Spleen (tissue), 11 donors: ENCODE data around the gene KLRB1. TPM values are rescaled to one million over a fixed set of nuclear protein-coding genes. Genes with fewer than 3 reads are reported as not detected.

Source experiments
- DNase-seq: peaks from one replicate; pipeline ENCODE4 v3.0.0-alpha.2; 2020
- H3K27ac ChIP-seq, 8 donors: fragments of 200-600 bp; sonication (generic) in 7 of 8; 1 replicate in 4 of 8; 2 replicates in 4 of 8; pipeline versions ENCODE4 v1.5.0 to v1.8.0; 2016 to 2021; ENCODE audit warnings: inconsistent platforms in 4 of 8, mild to moderate bottlenecking in 4 of 8, moderate library complexity in 1 of 8
- H3K27me3 ChIP-seq, 7 donors: fragments of 200-600 bp; sonication (generic) in 6 of 7; replicated peaks in 1 of 7; 1 replicate in 4 of 7; 2 replicates in 3 of 7; pipeline versions ENCODE4 v1.5.0 to v1.8.0; 2016 to 2021; ENCODE audit warnings: inconsistent platforms in 3 of 7, mild to moderate bottlenecking in 1 of 7
- H3K36me3 ChIP-seq, 6 donors: fragments of 200-600 bp; sonication (generic) in 5 of 6; 1 replicate in 4 of 6; 2 replicates in 2 of 6; pipeline versions ENCODE4 v1.5.0 to v1.8.0; 2016 to 2021; ENCODE audit warnings: inconsistent platforms in 2 of 6
- H3K4me1 ChIP-seq, 6 donors: fragments of 200-600 bp; sonication (generic) in 5 of 6; 1 replicate in 3 of 6; 2 replicates in 3 of 6; pipeline versions ENCODE4 v1.5.0 to v1.8.0; 2016 to 2021; ENCODE audit warnings: inconsistent platforms in 3 of 6
- H3K4me3 ChIP-seq, 8 donors: fragments of 200-600 bp; sonication (generic) in 7 of 8; 1 replicate in 4 of 8; 2 replicates in 4 of 8; pipeline versions ENCODE4 v1.5.0 to v1.8.0; 2016 to 2021; ENCODE audit warnings: inconsistent platforms in 4 of 8, mild to moderate bottlenecking in 4 of 8, moderate library complexity in 2 of 8
- H3K9me3 ChIP-seq, 8 donors: fragments of 200-600 bp; sonication (generic) in 7 of 8; 1 replicate in 4 of 8; 2 replicates in 4 of 8; pipeline versions ENCODE4 v1.5.0 to v1.8.0; 2016 to 2021; ENCODE audit warnings: inconsistent platforms in 4 of 8
- CTCF ChIP-seq, 11 experiments: fragments of 200-600 bp in 7 of 11; fragments of 450-650 bp in 4 of 11; sonication (generic) in 4 of 11; IDR thresholded peaks in 8 of 11; conservative IDR thresholded peaks in 3 of 11; 1 replicate in 7 of 11; 2 replicates in 4 of 11; pipeline versions ENCODE4 v1.4.0 to v1.8.0; 2016 to 2021; ENCODE audit warnings: antibody characterized with exemption in 11 of 11, inconsistent platforms in 4 of 11, mild to moderate bottlenecking in 1 of 11
- POLR2A ChIP-seq, 3 donors: fragments of 450-650 bp; IDR thresholded peaks; one replicate each; pipeline ENCODE4 v1.5.1; 2017; ENCODE audit warnings: antibody characterized with exemption in 3 of 3, mild to moderate bottlenecking in 1 of 3
- POLR2AphosphoS5 ChIP-seq, 3 donors: sonication (generic); formaldehyde crosslinking; IDR thresholded peaks; one replicate each; pipeline ENCODE4 v1.5.1; 2017; ENCODE audit warnings: antibody characterized with exemption in 3 of 3
- WGBS, 5 donors: extraction: QIAGEN DNeasy Blood & Tissue Kit in 3 of 5; methylation state at CpG; one replicate each; pipeline versions ENCODE4 v1.1.5 to v1.1.7; 2013 to 2018; 5-methylcytosine and 5-hydroxymethylcytosine counted together
- intact Hi-C: fragments of 100-400 bp; cut with DNase I; formaldehyde crosslinking; loops from one replicate; pipeline ENCODE4 v1.15.0; 2023; ENCODE audit warnings: low total_unique reads
- polyA plus RNA-seq, 3 donors: library from polyadenylated mRNA; stranded (reverse); fragments of 200-250 nt; gene quantifications; one replicate each; pipeline ENCODE4 v1.2.1, GENCODE V29; 2013
- total RNA-seq, 7 donors: library from RNA; depleted of rRNA in 3 of 7; stranded (reverse); fragments of >200 nt in 3 of 7; fragmentation: NEBNext Ultra II Directional in 4 of 7; extraction: Animal tissue kit (Norgen Biotek cat#: 25700) in 4 of 7; gene quantifications; one replicate each; pipeline versions ENCODE4 v1.1.0 to v1.2.1, GENCODE V29; 2016 to 2021
- donor health status: healthy with polysubstance abuse.
- donor health status: DM: no; HTN: no; CAD: no; lungs with moderate emphysema.
- donor health status: DM: no; HTN: no; CAD: no.
- donor health status: Bipolar disorder and iron deficiency.
- donor health status: healthy.
- donor health status: DM: no; HTN: no; CAD: no.
- donor health status: DM: yes; HTN: yes; CAD: no.

KLRB1 gene
- total and polyA plus RNA-seq, 10 donors = 4.9 to 28.2 (median 14.1) TPM

- Histone ChIP-seq H3K27ac (no peak overlapping the region), H3K9me3 (peaks cover 0 to 1% (median 0%) of the 10 kb centered on the region in 8 donors), H3K4me3 (no peak overlapping the region), H3K36me3 (no peaks in the 10 kb centered on the region), H3K27me3 (no peaks in the 10 kb centered on the region), H3K4me1 (peaks cover 6 to 45% (median 29%) of the 10 kb centered on the region in 6 donors)
- no peak for TF ChIP-seq CTCF (IDR thresholded peaks at IDR 0.05 in 8 of 11, conservative IDR thresholded peaks at IDR 0.05 in 3 of 11)
- TF ChIP-seq POLR2A (IDR thresholded peaks at IDR 0.05) = no peak
- no peak for TF ChIP-seq POLR2AphosphoS5 (IDR thresholded peaks at IDR 0.05)
- intact Hi-C loops = no loop called here
- 93 to 97% (median 96%) methylated on average over 10 to 13 of the region's 13 CpGs for whole genome bisulfite sequencing, 5 donors
- DNase-seq = no peak
Observed at GRCh38 chr12:9632766-9633165, 25.1 kb upstream of the KLRB1 start.

- no peak overlapping the region for H3K4me3 ChIP-seq
- no peak for DNase-seq
- WGBS, 5 donors = 60 to 72% (median 67%) methylated on average over 2 of the region's 2 CpGs
Observed at GRCh38 chr12:9626821-9627220, 19.1 kb upstream of the KLRB1 start.

GRCh38 chr12:9626291-9626690, 18.6 kb upstream of the KLRB1 start:
- Histone ChIP-seq H3K36me3 (peaks cover 0 to 6% (median 0%) of the 10 kb centered on the region in 6 donors), H3K27ac (no peak overlapping the region), H3K9me3 (peaks cover 0 to 27% (median 19%) of the 10 kb centered on the region in 8 donors), H3K4me1 (no peaks in the 10 kb centered on the region), H3K4me3 (no peak overlapping the region), H3K27me3 (no peaks in the 10 kb centered on the region)
- intact Hi-C loops = no loop called here
- TF ChIP-seq CTCF (IDR thresholded peaks at IDR 0.05 in 8 of 11, conservative IDR thresholded peaks at IDR 0.05 in 3 of 11) = no peak
- no peak for TF ChIP-seq POLR2AphosphoS5 (IDR thresholded peaks at IDR 0.05)
- no peak for TF ChIP-seq POLR2A (IDR thresholded peaks at IDR 0.05)
- DNase-seq = no peak

More at GRCh38 chr12:9626821-9627220, 19.1 kb upstream of the KLRB1 start:
- H3K36me3 ChIP-seq = peaks cover 0 to 6% (median 0%) of the 10 kb centered on the region in 6 donors
- intact Hi-C loops = no loop called here
- TF ChIP-seq POLR2AphosphoS5 (IDR thresholded peaks at IDR 0.05) (no peak), CTCF (IDR thresholded peaks at IDR 0.05 in 8 of 11, conservative IDR thresholded peaks at IDR 0.05 in 3 of 11) (no peak), POLR2A (IDR thresholded peaks at IDR 0.05) (no peak)
- no peaks in the 10 kb centered on the region for H3K27me3 ChIP-seq
- H3K4me1 ChIP-seq = no peaks in the 10 kb centered on the region
- H3K9me3 ChIP-seq = peaks cover 0 to 27% (median 19%) of the 10 kb centered on the region in 8 donors
- no peak overlapping the region for H3K27ac ChIP-seq

GRCh38 chr12:9625019-9625418, 17.3 kb upstream of the KLRB1 start:
- Histone ChIP-seq H3K27me3 (no peaks in the 10 kb centered on the region), H3K27ac (no peak overlapping the region), H3K9me3 (peaks cover 0 to 27% (median 19%) of the 10 kb centered on the region in 8 donors), H3K36me3 (peaks cover 0 to 6% (median 0%) of the 10 kb centered on the region in 6 donors), H3K4me1 (peaks cover 0 to 4% (median 0%) of the 10 kb centered on the region in 6 donors), H3K4me3 (no peak overlapping the region)
- WGBS, 5 donors = 78 to 96% (median 88%) methylated on average over 3 of the region's 3 CpGs
- intact Hi-C loops = no loop called here
- DNase-seq = no peak
- TF ChIP-seq POLR2AphosphoS5 (IDR thresholded peaks at IDR 0.05) (no peak), CTCF (IDR thresholded peaks at IDR 0.05 in 8 of 11, conservative IDR thresholded peaks at IDR 0.05 in 3 of 11) (no peak), POLR2A (IDR thresholded peaks at IDR 0.05) (no peak)
